OCI-LY3 (cell line): ENCODE results near the gene SLC25A23.

Experiments
- CTCF ChIP-seq: fragments of 200-600, 300-600 bp; sonication (generic); IDR thresholded peaks from 2 replicates; pipeline ENCODE4 v1.5.1; 2014; ENCODE audit warnings: antibody characterized with exemption, low read length, low read depth
- EZH2phosphoT487 ChIP-seq: fragments of 200-600 bp; shearing (Covaris generic); IDR thresholded peaks from 2 replicates; pipeline ENCODE4 v1.6.1; 2018; ENCODE audit warnings: antibody characterized with exemption, mixed run types, low read depth

DNA sequence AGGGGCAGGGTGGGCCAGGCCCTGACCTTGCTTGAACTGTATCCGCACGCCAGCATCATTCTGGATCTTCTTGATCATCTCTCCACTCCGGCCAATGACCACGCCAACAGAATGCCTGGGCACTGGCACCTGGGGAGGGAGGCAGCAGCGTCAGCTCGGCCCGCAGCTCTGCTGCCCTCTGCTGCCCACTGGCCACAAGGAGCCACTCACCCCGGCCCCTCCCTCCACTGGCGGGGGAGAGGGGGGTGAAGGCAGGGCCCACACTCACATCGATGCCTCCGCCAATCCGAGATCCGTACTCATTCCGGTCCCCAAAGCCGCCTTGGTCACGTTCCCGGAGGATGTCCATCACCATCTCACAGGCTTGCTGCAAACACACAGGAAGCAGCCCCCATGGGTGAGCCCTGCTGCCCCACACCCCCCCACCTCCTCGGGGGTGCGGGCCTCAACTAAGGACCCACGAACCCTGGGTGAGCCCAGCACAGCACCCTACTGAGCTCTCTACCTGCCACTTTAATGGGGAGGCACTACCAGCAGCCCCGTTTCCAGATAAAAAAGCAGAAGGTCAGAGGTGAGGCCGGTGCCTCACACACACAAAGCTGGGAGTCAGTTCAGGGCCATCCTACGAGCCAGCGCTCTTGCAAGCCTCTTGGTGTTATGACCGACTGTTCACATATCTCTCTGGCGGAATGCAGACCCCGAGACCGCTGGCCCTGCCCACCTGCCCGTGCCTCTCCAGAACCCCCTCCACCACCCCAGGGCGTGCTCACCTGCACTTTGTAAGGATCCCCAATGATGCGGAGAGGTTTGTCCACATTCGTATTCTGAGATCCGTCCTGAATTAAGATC is 41.7 kb downstream of the SLC25A23 start:
- TF ChIP-seq CTCF (peak; percentile 20), EZH2phosphoT487 (no peak)
